ENCODE data around the gene PPP1R14D.

PPP1R14D gene

DNA sequence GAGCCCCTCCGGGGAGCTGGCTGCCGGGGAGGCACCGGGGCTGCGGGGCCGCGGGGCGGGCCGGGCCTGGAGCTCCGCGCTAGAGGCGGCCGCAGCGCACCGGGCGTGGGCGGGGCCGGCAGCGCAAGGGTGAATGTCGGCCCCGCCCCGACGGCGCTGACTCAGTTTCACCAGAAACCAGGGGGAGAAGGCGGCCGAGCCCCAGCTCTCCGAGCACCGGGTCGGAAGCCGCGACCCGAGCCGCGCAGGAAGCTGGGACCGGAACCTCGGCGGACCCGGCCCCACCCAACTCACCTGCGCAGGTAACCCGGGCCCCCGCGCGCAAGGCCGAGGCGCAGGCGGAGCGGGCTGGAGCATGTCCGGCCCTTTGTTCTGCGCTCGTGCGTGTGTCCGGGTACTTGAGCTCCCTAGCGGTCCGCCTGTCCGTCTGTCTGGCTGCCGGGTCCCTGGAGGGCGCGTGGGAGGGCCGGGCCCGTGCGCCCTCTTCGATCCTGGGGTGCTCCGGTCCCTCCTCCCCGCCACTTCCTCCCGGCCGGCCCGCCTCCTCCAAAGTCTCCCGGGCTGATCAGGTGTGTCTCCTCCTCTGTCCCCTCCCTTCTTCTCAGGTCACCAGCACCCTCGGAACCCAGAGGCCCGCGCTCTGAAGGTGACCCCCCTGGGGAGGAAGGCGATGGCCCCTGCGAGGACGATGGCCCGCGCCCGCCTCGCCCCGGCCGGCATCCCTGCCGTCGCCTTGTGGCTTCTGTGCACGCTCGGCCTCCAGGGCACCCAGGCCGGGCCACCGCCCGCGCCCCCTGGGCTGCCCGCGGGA is 15.6 kb upstream of the PPP1R14D start, which contains the start of gene SPINT1:
Gene SPINT1 (plus strand): TSS at position 164 of the 811 bp plus-strand sequence. CDS start 507 bp downstream, at position 671.
- peak; percentile 48 for DNase-seq
- Histone ChIP-seq H3K27me3 (ENCODE audit: insufficient read depth, low read length, poor library complexity) (no peaks in the 10 kb centered on the region), H3K23ac (ENCODE audit: low read length) (no peak within 1 kb of the TSS), H3K4me2 (ENCODE audit: low read length) (peak within 1 kb of the TSS; percentile 99), H2BK5ac (ENCODE audit: low read length) (no peak within 1 kb of the TSS), H4K5ac (ENCODE audit: low read length) (no peak within 1 kb of the TSS), H2BK15ac (replicated peaks; ENCODE audit: low read depth) (no peak within 1 kb of the TSS), H2BK120ac (ENCODE audit: low read depth, low read length) (peak within 1 kb of the TSS; percentile 29), H3K4me3 (ENCODE audit: low read length) (peak within 1 kb of the TSS; percentile 79), H3K56ac (ENCODE audit: low read length) (peak within 1 kb of the TSS; percentile 97), H4K8ac (ENCODE audit: low read depth, low read length) (no peak within 1 kb of the TSS), H3K4ac (ENCODE audit: low read depth, low read length) (peak within 1 kb of the TSS; percentile 49), H2AK5ac (ENCODE audit: low read length) (no peak within 1 kb of the TSS), H3K36me3 (ENCODE audit: control insufficient read depth, insufficient read depth, low read length) (peaks cover 1% of the 10 kb centered on the region), H3K79me1 (ENCODE audit: low read length) (peaks cover 24% of the 10 kb centered on the region), H3K18ac (ENCODE audit: low read length) (peak within 1 kb of the TSS; percentile 21), H3K9ac (ENCODE audit: low read length) (peak within 1 kb of the TSS; percentile 94), H3K4me1 (ENCODE audit: control insufficient read depth, low read depth, low read length) (peaks cover 20% of the 10 kb centered on the region), H3K27ac (ENCODE audit: low read depth, low read length) (peak within 1 kb of the TSS; percentile 24), H3K79me2 (ENCODE audit: control insufficient read depth, insufficient read depth, low read length) (peaks cover 30% of the 10 kb centered on the region)
- no CpG with 5 or more reads among the region's 89 CpGs for WGBS (ENCODE audit: extremely low coverage, insufficient coverage, low lambda C conversion rate)

GRCh38 chr15:40843261-40843884 is 14.9 kb upstream of the PPP1R14D start:
- peak; percentile 36 for DNase-seq
- H2BK120ac ChIP-seq (ENCODE audit: low read depth, low read length), result no peak overlapping the region
- H2BK15ac ChIP-seq (replicated peaks; ENCODE audit: low read depth), result no peak overlapping the region
- no peak overlapping the region for H4K5ac ChIP-seq (ENCODE audit: low read length)
- no peak overlapping the region for H3K4ac ChIP-seq (ENCODE audit: low read depth, low read length)
- H3K79me1 ChIP-seq (ENCODE audit: low read length), result peaks cover 24% of the 10 kb centered on the region
- peak overlapping the region; percentile 21 for H3K18ac ChIP-seq (ENCODE audit: low read length)
- peaks cover 1% of the 10 kb centered on the region for H3K36me3 ChIP-seq (ENCODE audit: control insufficient read depth, insufficient read depth, low read length)
- H3K23ac ChIP-seq (ENCODE audit: low read length), result no peak overlapping the region
- H3K56ac ChIP-seq (ENCODE audit: low read length), result peak overlapping the region; percentile 83
- no peak overlapping the region for H3K27ac ChIP-seq (ENCODE audit: low read depth, low read length)
- H4K8ac ChIP-seq (ENCODE audit: low read depth, low read length), result no peak overlapping the region
- peak overlapping the region; percentile 78 for H3K4me2 ChIP-seq (ENCODE audit: low read length)
- no peak overlapping the region for H2BK5ac ChIP-seq (ENCODE audit: low read length)
- H3K79me2 ChIP-seq (ENCODE audit: control insufficient read depth, insufficient read depth, low read length), result peaks cover 30% of the 10 kb centered on the region
- H3K27me3 ChIP-seq (ENCODE audit: insufficient read depth, low read length, poor library complexity), result no peaks in the 10 kb centered on the region
- H3K4me3 ChIP-seq (ENCODE audit: low read length), result peak overlapping the region; percentile 47
- no CpG with 5 or more reads among the region's 34 CpGs for WGBS (ENCODE audit: extremely low coverage, insufficient coverage, low lambda C conversion rate)
- peak overlapping the region; percentile 94 for H3K9ac ChIP-seq (ENCODE audit: low read length)
- H2AK5ac ChIP-seq (ENCODE audit: low read length), result no peak overlapping the region
- peaks cover 20% of the 10 kb centered on the region for H3K4me1 ChIP-seq (ENCODE audit: control insufficient read depth, low read depth, low read length)

DNA sequence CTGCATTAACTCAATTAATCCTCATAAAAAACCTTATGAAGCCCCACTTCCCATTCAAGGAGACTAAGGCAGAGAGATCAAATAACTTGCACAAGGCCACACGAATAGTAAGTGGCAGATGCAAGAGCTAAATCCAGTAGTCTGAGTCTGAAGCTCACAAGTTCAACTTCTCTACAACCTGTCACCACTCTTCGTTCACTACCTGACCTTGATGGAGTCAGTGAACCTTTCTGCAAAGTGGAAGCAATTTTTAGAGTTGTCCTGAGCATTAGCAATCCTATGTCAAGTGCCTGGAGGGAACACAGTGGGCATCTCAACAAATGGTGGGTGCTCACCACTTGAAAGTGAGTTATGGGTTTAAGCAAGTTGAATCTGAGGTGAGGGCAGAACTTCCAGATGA is 13.2 kb upstream of the PPP1R14D start:
- Histone ChIP-seq H3K4ac (ENCODE audit: low read depth, low read length) (no peak overlapping the region), H3K4me1 (ENCODE audit: control insufficient read depth, low read depth, low read length) (peaks cover 11% of the 10 kb centered on the region), H3K23ac (ENCODE audit: low read length) (no peak overlapping the region), H3K27me3 (ENCODE audit: insufficient read depth, low read length, poor library complexity) (no peaks in the 10 kb centered on the region), H3K56ac (ENCODE audit: low read length) (no peak overlapping the region), H3K36me3 (ENCODE audit: control insufficient read depth, insufficient read depth, low read length) (no peaks in the 10 kb centered on the region), H2BK120ac (ENCODE audit: low read depth, low read length) (no peak overlapping the region), H3K79me1 (ENCODE audit: low read length) (peaks cover 10% of the 10 kb centered on the region), H3K27ac (ENCODE audit: low read depth, low read length) (no peak overlapping the region), H2BK15ac (replicated peaks; ENCODE audit: low read depth) (no peak overlapping the region), H3K9ac (ENCODE audit: low read length) (no peak overlapping the region), H3K4me3 (ENCODE audit: low read length) (no peak overlapping the region), H3K4me2 (ENCODE audit: low read length) (no peak overlapping the region), H4K8ac (ENCODE audit: low read depth, low read length) (no peak overlapping the region), H2BK5ac (ENCODE audit: low read length) (no peak overlapping the region), H2AK5ac (ENCODE audit: low read length) (no peak overlapping the region), H3K79me2 (ENCODE audit: control insufficient read depth, insufficient read depth, low read length) (peaks cover 15% of the 10 kb centered on the region), H4K5ac (ENCODE audit: low read length) (no peak overlapping the region), H3K18ac (ENCODE audit: low read length) (no peak overlapping the region)
- no peak for DNase-seq
- no CpG with 5 or more reads among the region's 2 CpGs for WGBS (ENCODE audit: extremely low coverage, insufficient coverage, low lambda C conversion rate)

GRCh38 chr15:40838756-40839155 is 10.2 kb upstream of the PPP1R14D start:
- no peak overlapping the region for H3K4me2 ChIP-seq (ENCODE audit: low read length)
- no peak overlapping the region for H3K23ac ChIP-seq (ENCODE audit: low read length)
- no peak overlapping the region for H2BK5ac ChIP-seq (ENCODE audit: low read length)
- no peak overlapping the region for H2AK5ac ChIP-seq (ENCODE audit: low read length)
- no peak overlapping the region for H3K4ac ChIP-seq (ENCODE audit: low read depth, low read length)
- DNase-seq, result no peak
- no CpG with 5 or more reads among the region's 5 CpGs for WGBS (ENCODE audit: extremely low coverage, insufficient coverage, low lambda C conversion rate)
- no peak overlapping the region for H3K18ac ChIP-seq (ENCODE audit: low read length)
- peaks cover 2% of the 10 kb centered on the region for H3K4me1 ChIP-seq (ENCODE audit: control insufficient read depth, low read depth, low read length)
- no peaks in the 10 kb centered on the region for H3K79me2 ChIP-seq (ENCODE audit: control insufficient read depth, insufficient read depth, low read length)
- H2BK15ac ChIP-seq (replicated peaks; ENCODE audit: low read depth), result no peak overlapping the region
- no peak overlapping the region for H4K8ac ChIP-seq (ENCODE audit: low read depth, low read length)
- H3K9ac ChIP-seq (ENCODE audit: low read length), result no peak overlapping the region
- H3K36me3 ChIP-seq (ENCODE audit: control insufficient read depth, insufficient read depth, low read length), result no peaks in the 10 kb centered on the region
- H3K27me3 ChIP-seq (ENCODE audit: insufficient read depth, low read length, poor library complexity), result no peaks in the 10 kb centered on the region
- H3K56ac ChIP-seq (ENCODE audit: low read length), result no peak overlapping the region
- H2BK120ac ChIP-seq (ENCODE audit: low read depth, low read length), result no peak overlapping the region
- H4K5ac ChIP-seq (ENCODE audit: low read length), result no peak overlapping the region
- no peak overlapping the region for H3K27ac ChIP-seq (ENCODE audit: low read depth, low read length)
- H3K79me1 ChIP-seq (ENCODE audit: low read length), result no peaks in the 10 kb centered on the region
- no peak overlapping the region for H3K4me3 ChIP-seq (ENCODE audit: low read length)

GRCh38 chr15:40836020-40836419 is 7.5 kb upstream of the PPP1R14D start:
- H4K5ac ChIP-seq (ENCODE audit: low read length), result no peak overlapping the region
- H2AK5ac ChIP-seq (ENCODE audit: low read length), result no peak overlapping the region
- H3K56ac ChIP-seq (ENCODE audit: low read length), result no peak overlapping the region
- H3K79me2 ChIP-seq (ENCODE audit: control insufficient read depth, insufficient read depth, low read length), result no peaks in the 10 kb centered on the region
- DNase-seq, result no peak
- H2BK5ac ChIP-seq (ENCODE audit: low read length), result no peak overlapping the region
- H3K36me3 ChIP-seq (ENCODE audit: control insufficient read depth, insufficient read depth, low read length), result no peaks in the 10 kb centered on the region
- no peak overlapping the region for H2BK15ac ChIP-seq (replicated peaks; ENCODE audit: low read depth)
- H3K4me1 ChIP-seq (ENCODE audit: control insufficient read depth, low read depth, low read length), result no peaks in the 10 kb centered on the region
- no peaks in the 10 kb centered on the region for H3K79me1 ChIP-seq (ENCODE audit: low read length)
- H3K27me3 ChIP-seq (ENCODE audit: insufficient read depth, low read length, poor library complexity), result no peaks in the 10 kb centered on the region
- H2BK120ac ChIP-seq (ENCODE audit: low read depth, low read length), result no peak overlapping the region
- no peak overlapping the region for H3K9ac ChIP-seq (ENCODE audit: low read length)
- H3K4ac ChIP-seq (ENCODE audit: low read depth, low read length), result no peak overlapping the region
- no peak overlapping the region for H3K23ac ChIP-seq (ENCODE audit: low read length)
- no peak overlapping the region for H4K8ac ChIP-seq (ENCODE audit: low read depth, low read length)
- no peak overlapping the region for H3K18ac ChIP-seq (ENCODE audit: low read length)
- no peak overlapping the region for H3K4me2 ChIP-seq (ENCODE audit: low read length)
- H3K27ac ChIP-seq (ENCODE audit: low read depth, low read length), result no peak overlapping the region
- no peak overlapping the region for H3K4me3 ChIP-seq (ENCODE audit: low read length)
- no CpG with 5 or more reads among the region's 1 CpG for WGBS (ENCODE audit: extremely low coverage, insufficient coverage, low lambda C conversion rate)
